ENCODE results near the gene OR2T12. TPM values are rescaled to one million over a fixed set of nuclear protein-coding genes. Genes with fewer than 3 reads are reported as not detected.
"Not testable (repeated sequence)": the region's sequence is repeated elsewhere in the genome, so short reads cannot be mapped to it uniquely, and the experiment has no call there.

OR2T12 gene
- total and polyA plus RNA-seq, 5 donors: not detected

- ATAC-seq (no peak), DNase-seq (no peak)
- Histone ChIP-seq H3K4me3 (ENCODE audit: low read length) (no peak overlapping the region), H3K9me3 (ENCODE audit: control insufficient read depth, low read length) (no peaks in the 10 kb centered on the region), H3K27me3 (ENCODE audit: control insufficient read depth, insufficient read depth) (no peaks in the 10 kb centered on the region), H3K4me1 (ENCODE audit: control insufficient read depth, insufficient read depth, low read length) (no peaks in the 10 kb centered on the region), H3K27ac (ENCODE audit: low read length) (no peak overlapping the region)
- 63% methylated on average over 4 of the region's 4 CpGs for WGBS
- intact Hi-C loops (cut with DNase I): no loop called here
Measured at GRCh38 chr1:248268178-248268577, 35.0 kb downstream of the OR2T12 start.

- H3K27me3 ChIP-seq (ENCODE audit: control insufficient read depth, insufficient read depth); H3K4me3 ChIP-seq (ENCODE audit: low read length); H3K27ac ChIP-seq (ENCODE audit: low read length); ATAC-seq; H3K4me1 ChIP-seq (ENCODE audit: control insufficient read depth, insufficient read depth, low read length); intact Hi-C loops (cut with DNase I); H3K9me3 ChIP-seq (ENCODE audit: control insufficient read depth, low read length); DNase-seq: not testable (repeated sequence)
- 56% methylated on average over 1 of the region's 1 CpG for WGBS
Measured at GRCh38 chr1:248259309-248259708, 43.9 kb downstream of the OR2T12 start.

- intact Hi-C loops (cut with DNase I): no loop called here
- ATAC-seq: no peak
- Histone ChIP-seq H3K27ac (ENCODE audit: low read length) (no peak overlapping the region), H3K4me1 (ENCODE audit: control insufficient read depth, insufficient read depth, low read length) (no peaks in the 10 kb centered on the region), H3K4me3 (ENCODE audit: low read length) (no peak overlapping the region), H3K9me3 (ENCODE audit: control insufficient read depth, low read length) (no peaks in the 10 kb centered on the region), H3K27me3 (ENCODE audit: control insufficient read depth, insufficient read depth) (no peaks in the 10 kb centered on the region)
- peak in 1 of 3 donors; percentile 12 for DNase-seq
- WGBS: 13% methylated on average over 14 of the region's 14 CpGs
Measured at GRCh38 chr1:248243204-248243603, 60.0 kb downstream of the OR2T12 start.

Other genes starting within 250 kb of the OR2T12 start
- not detected for gene OR2L13, start 208.2 kb downstream of the OR2T12 start, total RNA-seq
- not detected for gene OR2L13, start 208.2 kb downstream of the OR2T12 start, polyA plus RNA-seq
- not detected for gene OR2M5, start 158.3 kb downstream of the OR2T12 start, total RNA-seq
- not detected for gene OR2M5, start 158.3 kb downstream of the OR2T12 start, polyA plus RNA-seq
- gene OR2M2, start 128.6 kb downstream of the OR2T12 start, total RNA-seq: not detected
- not detected for gene OR2M2, start 128.6 kb downstream of the OR2T12 start, polyA plus RNA-seq
- gene OR2M3, start 106.2 kb downstream of the OR2T12 start, total RNA-seq: not detected
- gene OR2M3, start 106.2 kb downstream of the OR2T12 start, polyA plus RNA-seq: not detected
- not detected for gene OR2M4, start 72.0 kb downstream of the OR2T12 start, total RNA-seq
- not detected for gene OR2M4, start 72.0 kb downstream of the OR2T12 start, polyA plus RNA-seq
- not detected for gene OR2T33, start 25.4 kb downstream of the OR2T12 start, total RNA-seq
- gene OR2T33, start 25.4 kb downstream of the OR2T12 start, polyA plus RNA-seq: not detected
- gene OR2M7, start 21.1 kb upstream of the OR2T12 start, total RNA-seq: not detected
- gene OR2M7, start 21.1 kb upstream of the OR2T12 start, polyA plus RNA-seq: not detected
- not detected for gene OR14C36, start 45.4 kb upstream of the OR2T12 start, total RNA-seq
- not detected for gene OR14C36, start 45.4 kb upstream of the OR2T12 start, polyA plus RNA-seq
- not detected for gene OR2T4, start 58.2 kb upstream of the OR2T12 start, total RNA-seq
- not detected for gene OR2T4, start 58.2 kb upstream of the OR2T12 start, polyA plus RNA-seq
- gene OR2T6, start 72.3 kb upstream of the OR2T12 start, total RNA-seq: not detected
- gene OR2T6, start 72.3 kb upstream of the OR2T12 start, polyA plus RNA-seq: not detected
- not detected for gene OR2T1, start 99.6 kb upstream of the OR2T12 start, total RNA-seq
- gene OR2T1, start 99.6 kb upstream of the OR2T12 start, polyA plus RNA-seq: not detected
- gene OR2T2, start 142.2 kb upstream of the OR2T12 start, total RNA-seq: not detected
- not detected for gene OR2T2, start 142.2 kb upstream of the OR2T12 start, polyA plus RNA-seq
- gene OR2T3, start 169.9 kb upstream of the OR2T12 start, total RNA-seq: not detected
- gene OR2T3, start 169.9 kb upstream of the OR2T12 start, polyA plus RNA-seq: not detected
- gene OR2T5, start 185.2 kb upstream of the OR2T12 start, total RNA-seq: not detected
- not detected for gene OR2T5, start 185.2 kb upstream of the OR2T12 start, polyA plus RNA-seq
- not detected for gene OR2G6, start 204.6 kb upstream of the OR2T12 start, total RNA-seq
- gene OR2G6, start 204.6 kb upstream of the OR2T12 start, polyA plus RNA-seq: not detected